Measurements from ENCODE around the gene ARMC3.
"Not testable (repeated sequence)": the region's sequence is repeated elsewhere in the genome, so short reads cannot be mapped to it uniquely, and the experiment has no call there.

ARMC3 gene

DNA sequence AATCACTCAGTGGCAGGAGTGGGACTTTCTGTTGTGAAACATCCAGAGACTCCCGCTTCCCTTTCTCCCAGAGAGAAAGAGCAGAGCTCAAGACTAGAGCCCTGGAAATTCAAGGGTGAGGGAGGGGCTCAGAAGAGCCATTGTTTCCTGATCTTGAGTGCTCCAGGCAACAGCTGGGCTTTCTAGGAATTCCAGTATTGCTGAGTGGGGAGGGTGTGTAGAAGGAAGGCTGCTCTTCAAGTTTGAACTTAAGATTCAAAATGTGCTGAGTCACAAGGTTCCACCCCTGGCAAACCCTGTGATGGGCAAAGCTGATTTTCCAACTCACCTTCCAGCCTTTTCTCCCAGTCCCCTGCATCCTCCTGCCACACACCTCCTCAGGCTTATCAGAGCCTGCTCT is 125.2 kb downstream of the ARMC3 start:
- no peak for FAIRE-seq

DNA sequence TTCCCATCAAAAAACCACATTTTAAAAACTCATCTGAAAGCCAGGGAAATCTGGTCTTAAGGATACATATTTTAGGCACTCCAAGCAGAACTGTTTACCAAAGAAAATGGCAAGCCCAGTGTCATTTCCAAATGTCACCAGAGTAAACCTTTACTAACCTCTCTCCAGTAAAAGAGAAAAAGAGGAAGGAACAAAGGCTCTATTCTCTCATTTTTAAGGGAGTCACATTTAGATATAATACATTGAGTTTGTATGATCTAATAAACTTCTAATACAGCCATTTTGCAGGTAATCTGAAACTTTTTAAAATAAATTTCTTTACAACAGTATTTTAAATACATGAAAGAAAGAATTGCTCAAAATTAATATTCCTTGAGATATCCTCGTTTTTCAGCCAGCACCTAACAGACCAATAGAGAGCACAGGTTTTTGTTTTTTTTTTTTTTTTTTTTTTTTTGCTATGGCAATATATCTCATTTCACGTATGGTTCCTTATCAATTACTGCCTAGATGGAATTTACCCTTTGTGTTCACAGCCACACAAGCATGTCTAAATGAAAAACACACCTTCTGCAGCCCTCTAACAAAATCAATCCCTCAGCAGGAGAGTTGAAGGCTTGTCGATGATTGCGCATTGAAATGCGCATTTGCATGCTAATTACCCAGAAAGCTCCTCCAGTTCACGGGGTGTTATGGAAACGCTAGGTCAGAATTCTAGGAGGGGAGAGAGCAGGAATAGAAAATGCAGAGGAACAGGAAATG is 127.8 kb downstream of the ARMC3 start:
- no peak for FAIRE-seq

DNA sequence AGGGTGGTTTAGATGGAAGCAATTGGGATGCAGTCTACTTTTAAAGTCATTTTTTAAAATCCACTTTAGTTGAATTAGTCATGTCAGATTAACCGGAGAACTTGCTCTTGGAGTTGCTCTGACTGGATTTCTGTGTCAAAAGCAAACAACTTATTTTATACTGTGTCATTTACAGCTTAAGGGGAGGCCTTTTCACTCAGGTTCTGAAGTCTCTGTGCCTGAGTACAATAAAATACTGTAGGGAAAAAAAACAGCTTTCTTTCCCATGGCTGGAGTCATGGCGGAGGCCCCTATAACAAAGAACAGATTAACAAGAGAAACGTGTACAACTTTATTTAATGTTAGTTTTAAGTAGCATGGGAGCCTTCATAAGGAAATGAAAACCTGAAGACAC is 128.3 kb downstream of the ARMC3 start:
- no peak for FAIRE-seq

DNA sequence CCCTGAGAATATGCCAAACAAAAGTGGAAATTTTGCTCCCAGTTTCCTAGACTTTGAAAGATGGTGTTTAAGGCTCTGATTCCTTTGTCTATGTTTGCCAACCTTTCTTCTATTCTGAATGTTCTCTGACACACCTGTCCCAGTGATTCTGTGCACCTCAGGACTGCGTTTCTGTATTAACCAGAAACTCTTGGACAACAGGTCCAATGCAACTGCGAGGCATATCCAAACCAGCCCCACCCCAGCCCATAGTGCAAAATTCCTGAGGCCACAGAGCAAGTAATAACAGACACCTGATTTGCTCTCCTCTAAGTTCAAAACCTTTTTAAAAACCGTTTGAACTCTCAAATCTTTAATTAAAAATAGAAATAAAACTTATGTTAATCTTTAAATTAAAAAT is 130.5 kb downstream of the ARMC3 start:
- no peak for FAIRE-seq

DNA sequence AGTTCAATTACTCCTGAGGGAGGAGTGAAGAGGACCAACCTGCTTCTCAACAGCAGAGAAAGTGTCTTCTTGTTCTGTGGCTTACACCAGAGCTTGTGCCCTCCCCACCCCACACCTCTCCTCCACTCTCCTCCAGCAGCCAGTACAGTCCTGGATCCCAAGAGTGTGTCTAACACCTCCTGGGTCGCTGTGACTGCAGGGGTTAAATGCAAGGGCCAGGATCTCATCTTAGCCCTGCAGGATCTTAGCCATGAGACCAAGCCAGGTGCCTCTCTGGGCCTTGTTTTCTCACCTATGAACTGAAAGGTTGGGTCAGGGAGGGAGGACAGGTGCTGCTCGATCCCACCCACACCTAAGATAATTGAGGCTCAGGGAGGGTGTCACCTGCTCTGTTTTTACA is 133.1 kb downstream of the ARMC3 start:
- no peak for FAIRE-seq

DNA sequence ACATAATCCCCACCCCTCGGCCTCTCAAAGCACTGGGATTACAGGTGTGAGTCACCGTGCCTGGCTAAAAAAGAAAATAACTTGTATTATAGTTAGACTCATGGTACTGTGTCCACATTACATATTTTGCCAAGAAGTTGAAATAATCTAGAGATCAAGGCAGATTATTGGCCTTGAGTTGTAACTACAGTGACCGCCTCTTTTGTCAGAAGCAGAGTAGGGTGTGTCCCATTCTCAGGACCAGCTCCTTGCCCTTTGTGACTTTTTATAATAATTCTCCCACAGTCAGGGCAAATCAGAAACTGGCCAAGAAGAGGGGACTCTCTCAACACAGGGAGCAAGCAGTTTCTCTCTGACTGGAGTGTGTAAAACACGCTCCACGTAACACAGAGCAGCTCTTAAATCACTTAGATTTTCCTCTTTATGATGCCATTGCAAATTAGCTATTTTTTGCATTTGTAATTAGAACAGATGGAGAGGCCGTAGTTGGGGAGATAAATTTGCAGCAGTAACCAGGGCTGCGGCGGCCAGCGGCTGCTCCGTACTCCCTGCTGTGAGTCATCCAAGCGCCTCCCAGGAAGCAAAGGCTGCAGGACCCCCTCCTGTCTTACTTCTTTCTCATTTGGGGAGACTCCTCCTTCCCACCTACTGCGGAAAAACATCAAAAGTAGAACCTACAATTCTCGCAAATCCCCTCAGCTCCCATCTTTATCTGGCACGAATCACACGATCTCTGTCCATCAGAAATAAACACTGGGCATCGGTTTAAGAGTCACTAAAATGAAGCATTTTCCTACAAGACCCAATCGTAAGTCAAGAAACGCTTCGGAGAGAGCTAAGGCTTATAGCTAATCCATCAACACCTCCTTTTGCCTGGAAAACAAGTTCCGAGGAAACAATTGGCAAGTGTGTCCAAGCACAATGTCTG is 135.5 kb downstream of the ARMC3 start:
- FAIRE-seq, result no peak

DNA sequence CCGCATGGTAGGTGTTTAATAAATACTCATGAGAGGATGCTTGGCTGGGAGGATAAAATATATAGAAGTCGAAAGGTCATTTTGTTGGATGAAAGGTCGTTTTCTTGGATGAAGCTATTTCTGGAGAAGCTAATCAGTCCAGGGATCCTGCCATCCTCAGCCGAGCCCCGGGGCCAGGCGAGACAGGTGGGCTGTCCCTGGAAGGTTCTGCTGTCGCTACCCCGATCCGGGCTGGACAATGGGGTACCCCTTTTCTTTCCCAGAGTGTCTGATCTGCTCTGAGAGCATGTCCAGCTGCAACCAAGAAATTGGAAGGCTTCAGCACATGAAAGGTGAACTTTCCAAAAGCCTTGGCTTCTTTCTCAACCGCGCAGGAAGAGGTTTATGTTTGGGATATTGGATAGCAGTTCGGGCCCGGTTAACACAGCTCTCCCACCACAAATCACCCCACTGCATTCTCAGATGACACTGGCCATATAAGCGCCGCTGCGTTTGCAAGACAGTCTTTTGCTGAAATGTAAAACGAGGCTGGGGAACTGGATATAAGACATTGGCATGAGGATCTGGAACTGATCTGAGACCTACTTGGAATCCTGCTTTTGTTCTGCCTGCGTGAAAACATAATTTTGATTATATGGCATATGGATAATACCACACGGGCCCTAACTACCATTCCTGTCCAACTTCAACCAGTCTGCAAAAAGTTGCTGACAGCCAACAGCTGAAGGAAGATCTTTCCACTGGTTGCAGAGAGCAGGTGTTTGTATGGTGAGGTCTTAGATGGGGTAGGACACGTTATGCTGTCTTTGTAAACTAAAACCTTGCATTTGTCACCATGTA is 136.3 kb downstream of the ARMC3 start:
- no peak for FAIRE-seq

DNA sequence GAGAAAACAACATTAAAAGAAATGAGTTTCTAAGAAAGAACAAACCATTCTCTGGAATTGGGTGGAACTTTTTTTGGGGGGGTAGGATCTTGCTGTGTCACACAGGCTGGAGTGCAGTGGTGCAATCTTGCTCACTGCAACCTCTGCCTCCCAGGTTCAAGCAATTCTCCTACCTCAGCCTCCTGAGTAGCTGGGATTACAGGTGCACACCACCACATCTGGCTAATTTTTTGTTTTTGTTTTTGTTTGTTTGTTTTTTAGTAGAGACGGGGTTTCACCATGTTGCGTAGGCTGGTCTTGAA is 136.9 kb downstream of the ARMC3 start:
- FAIRE-seq, result not testable (repeated sequence)

DNA sequence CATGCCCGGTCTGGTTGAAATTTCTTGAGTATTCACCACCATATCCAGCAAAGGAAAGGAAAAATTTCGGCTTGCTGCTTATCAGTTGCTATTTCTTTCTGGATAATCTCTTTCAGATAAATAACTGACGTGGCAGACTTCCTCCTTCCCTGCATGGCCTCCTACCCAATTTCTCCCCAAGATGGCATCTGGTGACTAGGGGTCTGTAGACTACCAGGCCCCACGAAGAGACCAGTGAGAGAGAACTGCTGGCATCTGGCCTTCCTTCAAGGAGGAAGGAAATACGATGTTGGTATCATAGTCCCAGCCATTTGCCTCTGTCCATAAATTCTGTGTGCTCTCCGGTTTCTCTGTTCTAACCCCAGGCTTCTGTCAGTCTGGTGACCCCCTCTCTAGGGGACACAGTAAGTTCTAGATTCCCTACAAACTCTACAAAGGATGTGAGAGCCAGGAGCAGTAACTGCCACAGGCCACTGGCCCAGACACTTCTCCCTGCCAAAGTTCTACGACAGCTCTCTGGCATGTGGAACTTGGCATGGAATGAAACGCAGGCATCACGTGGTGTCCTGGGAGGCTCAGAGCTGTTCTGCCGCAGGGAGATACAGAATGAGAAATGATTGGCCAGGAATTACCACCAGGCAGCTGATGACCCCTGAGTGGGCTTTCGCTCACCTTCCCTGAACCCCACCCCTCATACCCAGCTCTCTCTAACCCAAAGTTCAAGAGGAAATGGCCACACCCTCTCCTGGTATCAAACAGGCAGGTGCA is 137.5 kb downstream of the ARMC3 start:
- FAIRE-seq, result no peak

DNA sequence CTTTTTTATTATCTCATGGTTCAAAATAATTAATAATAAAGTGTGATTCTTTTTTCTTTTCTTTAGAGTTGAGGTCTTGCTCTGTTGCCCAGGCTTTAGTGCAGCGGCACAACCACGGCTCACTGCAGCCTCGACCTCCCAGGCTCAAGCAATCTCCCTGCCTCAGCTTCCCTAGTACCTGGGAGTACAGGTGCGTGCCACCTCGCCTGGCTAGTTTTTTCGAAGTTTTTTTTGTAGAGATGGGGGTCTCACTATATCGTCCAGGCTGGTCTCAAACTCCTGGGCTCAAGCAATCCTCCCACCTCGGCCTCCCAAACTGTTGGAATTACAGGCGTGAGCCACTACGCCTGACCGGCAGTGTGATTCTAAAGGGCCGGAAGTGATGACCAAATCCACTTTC is 139.5 kb downstream of the ARMC3 start:
- FAIRE-seq, result no peak

DNA sequence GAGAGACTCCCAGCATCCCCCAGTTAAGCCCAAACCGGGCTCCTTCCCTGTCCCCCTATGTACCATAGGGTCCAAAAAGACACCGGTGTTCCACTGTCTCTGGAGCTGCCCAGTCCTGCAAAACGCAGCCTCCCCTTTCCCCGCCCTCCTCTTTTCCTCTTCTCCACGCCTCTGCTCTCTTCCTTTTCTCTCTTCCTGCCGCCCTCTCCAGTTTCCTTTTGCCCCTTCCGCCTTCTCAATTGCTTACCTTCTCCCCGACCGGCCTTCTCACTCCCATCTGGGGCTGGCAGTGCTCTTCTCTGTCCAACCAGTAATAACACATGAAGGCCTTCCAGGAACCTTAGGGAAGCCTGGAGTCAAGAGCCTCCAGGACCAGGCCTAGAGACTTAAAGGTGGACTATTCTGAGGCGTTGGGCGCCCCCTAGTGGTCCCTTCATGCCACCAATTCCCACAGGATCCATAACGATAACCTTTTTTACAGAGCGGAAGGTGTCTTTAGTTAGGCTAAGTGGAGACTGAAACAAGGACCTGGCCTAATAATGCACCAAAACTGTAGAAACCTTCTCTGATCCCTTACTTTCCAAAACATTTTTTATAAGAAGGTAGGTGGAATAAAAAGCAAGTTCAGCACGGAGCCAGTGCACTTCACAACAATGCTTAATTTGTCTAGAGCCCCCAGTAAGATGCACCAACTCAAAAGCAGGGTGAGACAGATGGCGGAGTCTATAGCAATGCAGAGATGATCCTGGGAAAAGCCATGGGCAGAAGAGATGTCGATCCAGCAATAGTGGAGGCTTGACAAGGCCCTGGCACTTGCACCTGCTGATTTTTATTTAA is 140.3 kb downstream of the ARMC3 start:
- no peak for FAIRE-seq

DNA sequence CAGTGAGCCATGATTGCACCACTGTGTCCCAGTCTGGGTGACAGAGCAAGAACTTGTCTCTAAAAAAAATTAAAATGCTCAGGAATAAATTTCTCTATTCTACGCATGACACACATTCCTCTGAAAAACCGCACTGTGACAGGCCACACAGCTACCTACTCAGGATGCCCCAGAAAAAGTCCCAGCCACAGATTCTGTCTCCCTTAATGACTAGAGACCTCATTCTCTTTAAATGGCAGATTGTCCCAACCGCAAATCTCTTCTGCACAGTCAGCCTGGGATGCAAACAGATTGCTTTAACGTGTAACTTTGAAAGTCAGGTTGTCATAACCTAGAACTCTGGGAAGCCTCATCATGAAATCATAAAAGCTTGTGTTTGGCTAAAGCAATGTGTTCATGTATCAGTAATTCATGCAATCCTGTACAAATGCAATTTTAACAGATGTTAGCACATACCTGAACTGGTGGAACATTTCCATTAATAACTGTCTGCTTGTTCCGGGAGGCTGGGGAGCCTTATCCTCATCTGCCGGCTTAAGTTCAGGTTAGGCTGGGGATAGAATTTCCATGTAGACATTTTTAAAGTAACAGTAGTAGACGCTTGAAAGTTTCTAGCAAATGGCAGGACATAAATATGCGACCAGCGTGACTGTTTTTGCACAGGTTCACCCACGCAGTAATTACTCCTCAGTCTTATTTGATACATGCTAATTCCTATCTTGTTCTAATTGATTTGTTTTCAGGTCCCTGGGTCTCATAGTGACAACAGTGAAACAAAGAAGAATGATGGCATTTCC is 141.4 kb downstream of the ARMC3 start:
- FAIRE-seq, result no peak

DNA sequence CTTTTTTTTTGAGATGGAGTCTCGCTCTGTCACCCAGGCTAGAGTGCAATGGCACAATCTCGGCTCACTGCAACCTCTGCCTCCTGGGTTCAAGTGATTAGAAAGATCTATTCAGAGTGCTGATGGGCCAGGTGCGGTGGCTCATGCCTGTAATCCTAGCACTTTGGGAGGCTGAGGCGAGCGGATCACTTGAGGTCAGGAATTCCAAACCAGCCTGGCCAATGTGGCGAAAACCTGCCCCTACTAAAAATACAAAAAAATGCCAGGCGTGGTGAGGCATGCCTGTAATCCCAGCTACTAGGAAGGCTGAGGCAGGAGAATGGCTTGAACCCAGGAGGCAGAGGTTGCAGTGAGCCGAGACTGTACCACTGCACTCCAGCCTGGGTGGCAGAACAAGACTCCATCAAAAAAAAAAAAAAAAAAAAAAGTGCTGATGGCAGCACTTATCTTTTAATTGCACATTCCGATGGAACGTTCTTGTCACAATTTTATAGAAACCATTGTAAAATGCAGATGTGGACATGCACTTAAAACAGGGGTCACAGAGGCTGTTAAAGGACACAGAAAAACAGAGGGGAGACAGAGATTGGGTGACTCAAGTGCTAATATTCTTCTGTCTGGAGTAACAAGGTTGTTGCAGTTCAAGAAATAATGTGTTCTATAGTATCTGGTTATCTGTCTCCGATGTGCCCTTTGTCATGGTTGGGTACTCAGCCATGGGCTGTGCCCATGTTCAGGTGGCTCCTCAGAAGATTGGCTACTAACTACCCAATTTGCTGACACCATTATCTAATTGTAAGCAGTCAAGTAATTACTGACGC is 142.4 kb downstream of the ARMC3 start:
- not testable (repeated sequence) for FAIRE-seq

DNA sequence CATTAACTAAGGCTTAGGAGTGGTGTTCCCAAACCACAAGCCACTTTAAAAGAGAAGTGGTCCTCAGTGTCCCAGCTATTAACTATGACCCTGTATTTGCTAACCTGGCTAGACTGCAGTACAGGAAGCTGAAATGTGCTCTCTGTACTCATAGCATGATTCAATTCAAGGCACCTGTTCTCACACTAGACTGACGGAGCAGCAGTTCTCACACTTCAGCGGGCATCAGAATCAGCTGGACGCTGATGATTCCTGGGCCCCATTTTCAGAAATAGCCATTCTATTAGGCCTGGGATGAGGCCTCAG is 143.0 kb downstream of the ARMC3 start:
- FAIRE-seq, result no peak

DNA sequence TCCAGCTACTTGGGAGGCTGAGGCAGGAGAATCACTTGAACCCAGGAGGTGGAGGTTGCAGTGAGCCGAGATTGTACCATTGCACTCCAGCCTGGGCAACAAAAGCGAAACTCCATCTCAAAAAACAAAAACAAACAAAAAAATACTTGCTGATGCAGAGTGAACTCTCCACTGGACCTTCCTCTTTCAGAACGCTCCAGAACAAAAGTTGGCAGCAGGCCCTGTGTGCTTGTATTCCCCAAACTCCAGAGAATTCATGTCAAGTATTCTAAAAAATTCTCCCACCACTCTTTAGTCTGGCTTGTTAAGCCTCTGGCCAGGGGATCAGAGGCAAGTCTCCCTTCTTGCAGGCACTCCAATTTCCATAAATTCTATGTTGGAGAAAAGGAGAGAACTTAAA is 144.7 kb downstream of the ARMC3 start:
- not testable (repeated sequence) for FAIRE-seq

DNA sequence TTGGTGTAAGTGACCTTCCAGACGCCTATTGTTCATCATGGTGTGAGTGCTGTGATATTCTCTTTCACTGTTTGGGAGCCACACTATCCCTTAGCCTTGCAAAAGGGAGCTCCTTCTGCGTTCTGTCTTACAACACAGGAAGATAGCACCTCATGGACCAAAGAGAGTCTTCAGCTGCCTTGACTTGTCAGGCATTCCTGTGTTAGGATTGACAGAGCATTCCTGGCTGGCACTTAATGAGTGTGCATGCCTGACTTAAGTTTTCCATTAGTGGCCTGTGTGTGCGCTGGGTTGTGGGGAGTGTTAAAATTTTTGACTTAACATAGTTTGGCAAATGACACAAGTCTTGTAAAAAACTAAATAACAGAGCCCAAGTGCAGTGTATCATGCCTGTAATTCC is 145.7 kb downstream of the ARMC3 start:
- no peak for FAIRE-seq

DNA sequence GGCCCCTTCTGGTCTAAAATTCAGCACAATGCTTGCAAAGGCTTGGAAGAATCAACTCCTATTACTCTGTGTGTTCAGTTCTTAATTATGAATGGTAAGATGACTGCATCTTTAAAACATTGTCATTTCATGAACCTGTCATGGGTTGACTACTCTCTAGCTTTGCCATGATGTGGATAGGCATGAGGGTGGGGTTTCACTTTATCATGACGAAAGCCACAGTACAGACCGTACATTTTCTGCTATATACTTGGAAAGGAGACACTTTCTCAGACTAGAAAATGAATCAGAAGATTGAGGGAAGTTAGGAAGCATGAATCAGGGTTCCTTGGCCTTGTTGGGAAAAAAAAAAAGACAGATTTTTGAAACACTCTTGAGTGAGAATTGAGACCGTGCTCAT is 147.8 kb downstream of the ARMC3 start:
- FAIRE-seq, result no peak

DNA sequence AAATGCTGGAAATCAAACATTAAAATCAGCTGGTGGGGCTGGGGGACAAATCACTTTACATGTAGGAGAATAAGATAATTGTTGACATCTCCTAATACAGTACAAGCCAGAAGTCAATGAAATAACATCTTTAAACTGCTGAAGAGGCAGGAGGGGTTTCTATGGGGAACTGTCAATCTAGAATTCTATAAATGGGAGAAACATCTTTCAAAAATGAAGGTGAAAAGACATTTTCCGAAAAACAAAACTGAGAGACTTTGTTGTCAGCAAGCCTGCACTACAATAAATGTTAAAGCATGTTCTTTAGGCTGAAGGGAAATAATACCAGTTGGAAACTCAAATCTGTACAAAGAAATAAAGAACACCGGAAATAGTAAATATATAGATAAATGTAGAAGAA is 150.3 kb downstream of the ARMC3 start:
- FAIRE-seq, result no peak

DNA sequence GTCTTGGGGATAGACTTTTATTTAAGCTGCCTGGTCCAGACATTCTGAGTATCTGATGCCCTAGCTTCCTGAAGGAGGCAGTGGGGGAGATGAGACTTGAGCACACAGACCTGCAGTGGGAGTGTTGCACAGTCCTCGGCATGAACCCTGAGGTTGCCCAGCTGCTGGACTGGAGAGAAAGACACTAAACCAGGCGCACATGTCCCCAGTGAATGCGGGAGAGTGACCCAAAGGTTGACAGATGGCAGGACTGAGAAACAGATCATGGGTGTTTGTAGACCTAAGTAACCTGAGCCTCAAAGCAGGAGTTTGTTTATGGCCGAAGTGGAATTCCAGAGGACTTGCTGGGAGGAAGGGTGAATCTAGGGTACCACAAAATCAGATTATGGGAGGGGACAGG is 151.8 kb downstream of the ARMC3 start:
- FAIRE-seq, result no peak

DNA sequence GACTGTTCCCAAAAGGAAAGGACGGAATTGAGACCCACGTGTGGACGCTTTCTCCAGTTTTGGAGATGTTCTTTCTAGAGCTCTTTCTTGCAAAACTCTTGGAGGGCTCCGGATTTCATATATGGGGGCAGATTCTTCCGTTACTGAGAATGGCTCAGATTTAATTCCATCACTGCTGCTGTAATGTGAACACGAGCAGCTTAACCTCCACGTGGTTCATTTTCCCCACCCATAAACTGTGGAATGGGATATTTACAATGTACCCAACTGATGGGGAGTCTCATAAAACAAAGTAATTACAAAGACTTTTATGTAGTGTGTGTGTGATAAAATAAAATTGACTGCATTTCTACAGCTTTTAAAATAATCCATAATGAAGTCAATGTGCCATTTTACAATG is 152.4 kb downstream of the ARMC3 start:
- no peak for FAIRE-seq
